Measurements from ENCODE around the gene GLT1D1.

DNA sequence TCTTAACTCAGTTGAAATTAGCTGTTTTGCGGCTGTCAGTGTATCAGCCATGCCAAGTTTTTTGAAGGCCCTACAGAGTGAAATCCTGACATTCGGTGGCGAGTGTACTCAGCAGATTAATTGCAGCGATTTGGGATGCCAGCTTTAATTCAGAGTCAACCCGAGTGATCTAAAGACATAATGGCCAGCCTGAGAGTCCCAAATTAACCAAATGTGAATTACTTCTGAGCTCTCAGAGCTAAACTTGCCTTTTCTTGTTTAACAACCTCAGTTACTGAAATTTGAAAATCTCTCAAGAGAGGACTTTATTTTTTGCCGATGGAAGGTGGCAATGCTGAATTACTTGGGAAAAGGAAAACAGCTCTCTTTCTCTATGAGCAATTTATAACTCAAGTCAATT lies 148.5 kb downstream of the GLT1D1 start:
- TF ChIP-seq, protein P1, sequence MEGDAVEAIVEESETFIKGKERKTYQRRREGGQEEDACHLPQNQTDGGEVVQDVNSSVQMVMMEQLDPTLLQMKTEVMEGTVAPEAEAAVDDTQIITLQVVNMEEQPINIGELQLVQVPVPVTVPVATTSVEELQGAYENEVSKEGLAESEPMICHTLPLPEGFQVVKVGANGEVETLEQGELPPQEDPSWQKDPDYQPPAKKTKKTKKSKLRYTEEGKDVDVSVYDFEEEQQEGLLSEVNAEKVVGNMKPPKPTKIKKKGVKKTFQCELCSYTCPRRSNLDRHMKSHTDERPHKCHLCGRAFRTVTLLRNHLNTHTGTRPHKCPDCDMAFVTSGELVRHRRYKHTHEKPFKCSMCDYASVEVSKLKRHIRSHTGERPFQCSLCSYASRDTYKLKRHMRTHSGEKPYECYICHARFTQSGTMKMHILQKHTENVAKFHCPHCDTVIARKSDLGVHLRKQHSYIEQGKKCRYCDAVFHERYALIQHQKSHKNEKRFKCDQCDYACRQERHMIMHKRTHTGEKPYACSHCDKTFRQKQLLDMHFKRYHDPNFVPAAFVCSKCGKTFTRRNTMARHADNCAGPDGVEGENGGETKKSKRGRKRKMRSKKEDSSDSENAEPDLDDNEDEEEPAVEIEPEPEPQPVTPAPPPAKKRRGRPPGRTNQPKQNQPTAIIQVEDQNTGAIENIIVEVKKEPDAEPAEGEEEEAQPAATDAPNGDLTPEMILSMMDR (conservative IDR thresholded peaks at IDR 0.05; ENCODE audit: low read length) = no peak
- no peak for TF ChIP-seq EZH2phosphoT487 (IDR thresholded peaks at IDR 0.05; ENCODE audit: borderline replicate concordance, low read depth, low read length)
